K562 (cell line): ENCODE data around the gene SPATA24. TPM values are rescaled to one million over a fixed set of nuclear protein-coding genes. Genes with fewer than 3 reads are reported as not detected.

ENCODE experiments used
- CC2D1A ChIP-seq: fragments of 450-650 bp; IDR thresholded peaks from 2 replicates; pipeline ENCODE4 v1.6.1; 2017; ENCODE audit warnings: mild to moderate bottlenecking
- CREBBP ChIP-seq: IDR thresholded peaks from one replicate; pipeline ENCODE4 v1.6.1; 2012; ENCODE audit warnings: low read depth, mild to moderate bottlenecking, control low read depth, inconsistent platforms, low read length
- ETV5 ChIP-seq: sonication (generic); formaldehyde crosslinking; IDR thresholded peaks from 2 replicates; pipeline ENCODE4 v1.4.0; 2020; ENCODE audit warnings: low read depth, mild to moderate bottlenecking, missing genetic modification reagents
- HEY1 ChIP-seq: fragments of 250-450 bp; sonication (Bioruptor Pico); IDR thresholded peaks from 2 replicates; pipeline ENCODE4 v1.5.0; 2020; ENCODE audit warnings: mild to moderate bottlenecking, moderate library complexity, borderline replicate concordance
- KDM2B ChIP-seq: fragments of 250-450 bp; sonication (Bioruptor Pico); IDR thresholded peaks from 2 replicates; pipeline ENCODE4 v1.8.0; 2021; ENCODE audit warnings: mild to moderate bottlenecking, moderate library complexity
- KLF6 ChIP-seq: fragments of 250-450 bp; sonication (Bioruptor Pico); IDR thresholded peaks from 2 replicates; pipeline ENCODE4 v1.4.0; 2020; ENCODE audit warnings: mild to moderate bottlenecking, moderate library complexity, borderline replicate concordance
- NELFE ChIP-seq: IDR thresholded peaks from 2 replicates; pipeline ENCODE4 v1.6.1; 2011; ENCODE audit warnings: mild to moderate bottlenecking; ENCODE audit not compliant: insufficient read depth, insufficient read length
- NFRKB ChIP-seq: fragments of 450-650 bp; IDR thresholded peaks from 2 replicates; pipeline ENCODE4 v1.6.1; 2016; ENCODE audit warnings: low read depth
- POLR2A ChIP-seq: fragments of 450-650 bp; conservative IDR thresholded peaks from 2 replicates; pipeline ENCODE4 v1.6.1; 2016
- SMARCA4 ChIP-seq: fragments of 450-650 bp; IDR thresholded peaks from 2 replicates; pipeline ENCODE4 v1.6.1; 2016
- TBL1XR1 ChIP-seq, 2 experiments: IDR thresholded peaks; 2 replicates each; pipeline ENCODE4 v1.6.1; 2012; ENCODE audit warnings: improper control_type of control experiment in 2 of 2, low read length in 2 of 2, mild to moderate bottlenecking in 1 of 2
- TFAM ChIP-seq: fragments of 250-450 bp; sonication (Bioruptor Pico); conservative IDR thresholded peaks from 2 replicates; pipeline ENCODE4 v1.5.0; 2021; ENCODE audit warnings: mild to moderate bottlenecking, moderate library complexity
- TGIF2 ChIP-seq: sonication (generic); formaldehyde crosslinking; IDR thresholded peaks from 2 replicates; pipeline ENCODE4 v1.8.1; 2022; ENCODE audit warnings: mild to moderate bottlenecking, missing genetic modification reagents, moderate library complexity
- ZNF197 ChIP-seq: fragments of 200-800 bp; sonication (Bioruptor generic); IDR thresholded peaks from 2 replicates; pipeline ENCODE4 v1.6.1; 2016; ENCODE audit warnings: low read depth, missing genetic modification characterization, missing compliant biosample characterization
- ZNF518B ChIP-seq: fragments of 250-450 bp; sonication (Bioruptor Pico); IDR thresholded peaks from 2 replicates; pipeline ENCODE4 v1.5.0; 2021; ENCODE audit warnings: mild to moderate bottlenecking, moderate library complexity
- polyA plus RNA-seq, 8 experiments: library from polyadenylated mRNA; depleted of rRNA in 4 of 8; stranded (reverse) in 5 of 8; unstranded in 3 of 8; fragments of >200 nt; fragmentation: Nextera tagmentation in 2 of 8; fragmentation: Illumina TruSeq in 1 of 8; extraction: Ambion mirVana in 2 of 8; extraction: Trizol in 1 of 8; gene quantifications; 2 replicates each; pipeline versions ENCODE4 v1.2.1 to v1.2.3, GENCODE V29; 2011 to 2014; ENCODE audit warnings: inconsistent platforms in 1 of 8, missing spikeins in 1 of 8
- total RNA-seq, 7 experiments: library from RNA; depleted of rRNA in 6 of 7; stranded (reverse); fragments of >200 nt in 6 of 7; fragmentation: Illumina TruSeq in 2 of 7; extraction: Trizol in 2 of 7; gene quantifications; 2 replicates each; pipeline versions ENCODE4 v1.2.1 to v1.2.3, GENCODE V29; 2011 to 2021; ENCODE audit warnings: low replicate concordance in 1 of 7
- TF ChIP-seq, protein P1 (sequence below): fragments of 450-650 bp; IDR thresholded peaks from 2 replicates; pipeline ENCODE4 v1.6.1; 2017; ENCODE audit warnings: antibody characterized with exemption, mild to moderate bottlenecking
- TF ChIP-seq, protein P2 (sequence below): sonication (generic); formaldehyde crosslinking; IDR thresholded peaks from 2 replicates; pipeline ENCODE4 v1.8.0; 2022; ENCODE audit warnings: mild to moderate bottlenecking, missing genetic modification reagents, borderline replicate concordance

Gene SPATA24
- total and polyA plus RNA-seq, 9 of the 15 experiments (the other 6 are each of a cell fraction or from before 2014, with no cell fraction given), result 4.1 to 12.6 (median 8.0) TPM

DNA sequence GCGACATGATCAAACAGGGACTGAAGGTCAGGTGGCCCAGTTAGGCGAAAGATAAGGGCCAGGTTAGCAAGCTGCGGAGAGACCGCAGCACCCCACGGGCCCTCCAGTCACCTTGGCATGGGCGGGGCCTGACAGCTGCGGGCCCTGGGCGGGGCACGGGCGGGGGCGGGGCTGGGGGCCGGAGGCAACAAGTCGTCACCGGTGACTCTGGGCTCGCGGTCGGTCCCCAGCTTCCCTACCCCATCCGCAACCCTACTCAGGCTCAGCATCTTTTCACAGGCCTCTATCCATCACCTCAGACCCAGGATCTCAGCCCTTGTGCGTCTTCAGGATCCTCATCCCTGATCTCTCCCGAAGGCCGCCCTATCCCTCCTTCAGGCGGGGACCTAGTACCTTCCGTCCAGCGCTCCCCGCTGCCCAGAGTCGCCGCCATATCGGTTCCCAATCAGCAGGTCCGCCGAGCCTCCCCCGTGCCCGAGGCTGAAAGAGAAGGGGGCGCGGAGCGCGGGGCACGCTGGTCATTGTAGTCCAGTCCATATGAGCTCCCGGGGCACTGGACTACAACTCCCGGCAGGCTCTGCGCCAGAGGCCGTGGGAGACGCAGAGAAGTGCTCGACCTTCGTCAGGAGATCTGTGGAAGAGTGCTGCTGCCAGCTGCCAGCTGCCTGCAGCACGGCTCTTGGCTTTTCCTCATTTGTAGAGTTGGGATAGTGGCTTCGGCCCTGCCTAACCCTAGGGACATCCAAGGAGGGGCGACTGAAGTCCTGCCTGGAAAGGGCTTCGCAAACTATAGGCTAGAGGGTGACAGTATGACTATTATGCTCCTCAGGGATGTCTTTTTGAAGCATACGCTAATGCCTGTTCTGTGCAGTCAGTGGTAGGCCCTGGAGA lies 35.4 kb upstream of the SPATA24 start, which contains the start of gene DNAJC18 (continued):
- TF ChIP-seq TFAM (CRISPR knock-in tag) (no peak), HEY1 (CRISPR knock-in tag) (no peak), TGIF2 (no peak), SMARCA4 (0 out of 2 replicates have a peak, but pooled peaks have one; percentile 32), ETV5 (CRISPR knock-in tag) (no peak), KDM2B (CRISPR knock-in tag) (no peak), ZNF197 (CRISPR knock-in tag) (no peak), TBL1XR1 (IDR thresholded peaks at IDR 0.05; ENCODE audit: low read length in 2 of 2) (no peak), KLF6 (CRISPR knock-in tag) (no peak), POLR2A (peak; percentile 64), CC2D1A (no peak), CREBBP (no peak), NELFE (no peak), NFRKB (0 out of 2 replicates have a peak, but pooled peaks have one; percentile 4), ZNF518B (CRISPR knock-in tag) (no peak)
- TF ChIP-seq, protein P1, sequence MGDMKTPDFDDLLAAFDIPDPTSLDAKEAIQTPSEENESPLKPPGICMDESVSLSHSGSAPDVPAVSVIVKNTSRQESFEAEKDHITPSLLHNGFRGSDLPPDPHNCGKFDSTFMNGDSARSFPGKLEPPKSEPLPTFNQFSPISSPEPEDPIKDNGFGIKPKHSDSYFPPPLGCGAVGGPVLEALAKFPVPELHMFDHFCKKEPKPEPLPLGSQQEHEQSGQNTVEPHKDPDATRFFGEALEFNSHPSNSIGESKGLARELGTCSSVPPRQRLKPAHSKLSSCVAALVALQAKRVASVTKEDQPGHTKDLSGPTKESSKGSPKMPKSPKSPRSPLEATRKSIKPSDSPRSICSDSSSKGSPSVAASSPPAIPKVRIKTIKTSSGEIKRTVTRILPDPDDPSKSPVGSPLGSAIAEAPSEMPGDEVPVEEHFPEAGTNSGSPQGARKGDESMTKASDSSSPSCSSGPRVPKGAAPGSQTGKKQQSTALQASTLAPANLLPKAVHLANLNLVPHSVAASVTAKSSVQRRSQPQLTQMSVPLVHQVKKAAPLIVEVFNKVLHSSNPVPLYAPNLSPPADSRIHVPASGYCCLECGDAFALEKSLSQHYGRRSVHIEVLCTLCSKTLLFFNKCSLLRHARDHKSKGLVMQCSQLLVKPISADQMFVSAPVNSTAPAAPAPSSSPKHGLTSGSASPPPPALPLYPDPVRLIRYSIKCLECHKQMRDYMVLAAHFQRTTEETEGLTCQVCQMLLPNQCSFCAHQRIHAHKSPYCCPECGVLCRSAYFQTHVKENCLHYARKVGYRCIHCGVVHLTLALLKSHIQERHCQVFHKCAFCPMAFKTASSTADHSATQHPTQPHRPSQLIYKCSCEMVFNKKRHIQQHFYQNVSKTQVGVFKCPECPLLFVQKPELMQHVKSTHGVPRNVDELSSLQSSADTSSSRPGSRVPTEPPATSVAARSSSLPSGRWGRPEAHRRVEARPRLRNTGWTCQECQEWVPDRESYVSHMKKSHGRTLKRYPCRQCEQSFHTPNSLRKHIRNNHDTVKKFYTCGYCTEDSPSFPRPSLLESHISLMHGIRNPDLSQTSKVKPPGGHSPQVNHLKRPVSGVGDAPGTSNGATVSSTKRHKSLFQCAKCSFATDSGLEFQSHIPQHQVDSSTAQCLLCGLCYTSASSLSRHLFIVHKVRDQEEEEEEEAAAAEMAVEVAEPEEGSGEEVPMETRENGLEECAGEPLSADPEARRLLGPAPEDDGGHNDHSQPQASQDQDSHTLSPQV, result no peak
- TF ChIP-seq, protein P2, sequence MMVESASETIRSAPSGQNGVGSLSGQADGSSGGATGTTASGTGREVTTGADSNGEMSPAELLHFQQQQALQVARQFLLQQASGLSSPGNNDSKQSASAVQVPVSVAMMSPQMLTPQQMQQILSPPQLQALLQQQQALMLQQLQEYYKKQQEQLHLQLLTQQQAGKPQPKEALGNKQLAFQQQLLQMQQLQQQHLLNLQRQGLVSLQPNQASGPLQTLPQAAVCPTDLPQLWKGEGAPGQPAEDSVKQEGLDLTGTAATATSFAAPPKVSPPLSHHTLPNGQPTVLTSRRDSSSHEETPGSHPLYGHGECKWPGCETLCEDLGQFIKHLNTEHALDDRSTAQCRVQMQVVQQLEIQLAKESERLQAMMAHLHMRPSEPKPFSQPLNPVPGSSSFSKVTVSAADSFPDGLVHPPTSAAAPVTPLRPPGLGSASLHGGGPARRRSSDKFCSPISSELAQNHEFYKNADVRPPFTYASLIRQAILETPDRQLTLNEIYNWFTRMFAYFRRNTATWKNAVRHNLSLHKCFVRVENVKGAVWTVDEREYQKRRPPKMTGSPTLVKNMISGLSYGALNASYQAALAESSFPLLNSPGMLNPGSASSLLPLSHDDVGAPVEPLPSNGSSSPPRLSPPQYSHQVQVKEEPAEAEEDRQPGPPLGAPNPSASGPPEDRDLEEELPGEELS (CRISPR knock-in tag), result no peak
